Measurements from ENCODE around the gene LRBA.

DNA sequence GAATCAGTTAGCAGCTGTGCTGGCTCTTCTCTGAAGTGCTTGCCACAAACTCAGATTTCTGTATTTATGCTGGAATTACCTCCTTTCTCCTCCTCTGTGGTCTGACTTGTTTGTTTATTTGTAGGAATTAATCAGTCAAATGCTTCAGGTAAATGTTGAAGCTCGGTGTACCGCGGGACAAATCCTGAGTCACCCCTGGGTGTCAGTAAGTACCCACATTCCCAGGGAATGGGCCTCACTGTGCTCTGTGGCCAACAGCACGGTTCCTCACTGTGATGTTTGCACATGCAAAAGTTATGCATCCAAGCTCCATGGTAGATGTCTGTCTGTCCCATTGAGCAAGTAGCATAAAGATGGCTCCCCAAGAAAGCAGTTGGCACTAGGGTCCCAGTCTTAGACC lies 766.9 kb downstream of the LRBA start:
- TF ChIP-seq, protein P1, sequence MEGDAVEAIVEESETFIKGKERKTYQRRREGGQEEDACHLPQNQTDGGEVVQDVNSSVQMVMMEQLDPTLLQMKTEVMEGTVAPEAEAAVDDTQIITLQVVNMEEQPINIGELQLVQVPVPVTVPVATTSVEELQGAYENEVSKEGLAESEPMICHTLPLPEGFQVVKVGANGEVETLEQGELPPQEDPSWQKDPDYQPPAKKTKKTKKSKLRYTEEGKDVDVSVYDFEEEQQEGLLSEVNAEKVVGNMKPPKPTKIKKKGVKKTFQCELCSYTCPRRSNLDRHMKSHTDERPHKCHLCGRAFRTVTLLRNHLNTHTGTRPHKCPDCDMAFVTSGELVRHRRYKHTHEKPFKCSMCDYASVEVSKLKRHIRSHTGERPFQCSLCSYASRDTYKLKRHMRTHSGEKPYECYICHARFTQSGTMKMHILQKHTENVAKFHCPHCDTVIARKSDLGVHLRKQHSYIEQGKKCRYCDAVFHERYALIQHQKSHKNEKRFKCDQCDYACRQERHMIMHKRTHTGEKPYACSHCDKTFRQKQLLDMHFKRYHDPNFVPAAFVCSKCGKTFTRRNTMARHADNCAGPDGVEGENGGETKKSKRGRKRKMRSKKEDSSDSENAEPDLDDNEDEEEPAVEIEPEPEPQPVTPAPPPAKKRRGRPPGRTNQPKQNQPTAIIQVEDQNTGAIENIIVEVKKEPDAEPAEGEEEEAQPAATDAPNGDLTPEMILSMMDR (IDR thresholded peaks at IDR 0.05) = no peak
- TF ChIP-seq POLR2A (IDR thresholded peaks at IDR 0.05) = no peak

All from body of pancreas (tissue), 4 donors.